ENCODE data around the gene SFXN5. TPM values are rescaled to one million over a fixed set of nuclear protein-coding genes. Genes with fewer than 3 reads are reported as not detected.

The SFXN5 gene
- total and polyA plus RNA-seq, 2 donors (not counting 3 experiments of a cell fraction or from before 2014, with no cell fraction given) = 18.7 to 28.6 TPM

- no peaks in the 10 kb centered on the region for H4K20me1 ChIP-seq (replicated peaks; ENCODE audit: control insufficient read depth, extremely low read depth, insufficient read depth, low read length)
- peaks cover 2% of the 10 kb centered on the region in 2 experiments for H3K36me3 ChIP-seq (ENCODE audit: control insufficient read depth in 2 of 2, extremely low read depth in 1 of 2, insufficient read depth in 2 of 2, low read length in 2 of 2)
- H3K4me3 ChIP-seq (replicated peaks in 1 of 3; ENCODE audit: insufficient read depth in 1 of 3, low read depth in 1 of 3, low read length in 3 of 3) = no peak overlapping the region
- intact Hi-C loops (cut with micrococcal nuclease) (no loop called here), dilution Hi-C loops (cut with MboI; ENCODE audit: extremely low pct_ligation_motif_present, low sequenced_read_pairs) (no loop called here)
- no TSS peak for BruUV-seq (replicated peaks)
- DNase-seq (ENCODE audit: low read depth, low spot score) (no peak), FAIRE-seq (no peak)
- H3K79me2 ChIP-seq (ENCODE audit: control insufficient read depth, insufficient read depth, low read length) = no peaks in the 10 kb centered on the region
- H2AFZ ChIP-seq (ENCODE audit: low read depth, low read length) = no peak overlapping the region
- no peak overlapping the region for H3K27ac ChIP-seq (ENCODE audit: insufficient read depth, low read depth, low read length)
- ChIA-PET CTCF (no interaction called here), POLR2A (no interaction called here)
- H3K27me3 ChIP-seq (ENCODE audit: control insufficient read depth in 2 of 2, insufficient read depth in 2 of 2, low read length in 2 of 2) = no peaks in the 10 kb centered on the region
- no peaks in the 10 kb centered on the region for H3K9me3 ChIP-seq (replicated peaks; ENCODE audit: control insufficient read depth, insufficient read depth, low read length)
- TF ChIP-seq JUN (IDR thresholded peaks at IDR 0.05; ENCODE audit: borderline replicate concordance, insufficient read depth, insufficient read length, low read depth) (no peak), MYC (IDR thresholded peaks at IDR 0.05; ENCODE audit: low read depth, low read length) (no peak), FOS (IDR thresholded peaks at IDR 0.05; ENCODE audit: borderline replicate concordance, insufficient read depth, low read length) (no peak), CTCF (IDR thresholded peaks at IDR 0.05; ENCODE audit: extremely low read depth in 1 of 2, insufficient read depth in 1 of 2, low read depth in 1 of 2, low read length in 2 of 2) (no peak), POLR2AphosphoS5 (IDR thresholded peaks at IDR 0.05; ENCODE audit: insufficient read depth, low read depth, low read length) (no peak), GATA2 (IDR thresholded peaks at IDR 0.05; ENCODE audit: insufficient read depth, insufficient read length, low read depth, low read length) (no peak), MAX (IDR thresholded peaks at IDR 0.05; ENCODE audit: insufficient read depth, insufficient read length) (no peak), POLR2A (IDR thresholded peaks at IDR 0.05; ENCODE audit: low read depth, low read length) (no peak), EZH2 (IDR thresholded peaks at IDR 0.05; ENCODE audit: borderline replicate concordance, low read depth, low read length, severe bottlenecking) (no peak)
- no peak overlapping the region for H3K4me2 ChIP-seq (ENCODE audit: insufficient read depth, low read length)
- no peaks in the 10 kb centered on the region for H3K4me1 ChIP-seq (ENCODE audit: control insufficient read depth, extremely low read depth, insufficient read depth, low read length)
- H3K9ac ChIP-seq (replicated peaks; ENCODE audit: extremely low read depth, insufficient read depth, low read length) = no peak overlapping the region
- H3K9me1 ChIP-seq (replicated peaks; ENCODE audit: control insufficient read depth, extremely low read depth, insufficient read depth, low read length) = no peaks in the 10 kb centered on the region
Observed at GRCh38 chr2:73033142-73033765, 38.3 kb downstream of the SFXN5 start.
